IPS-18a (cell line): Measurements from ENCODE around the gene RPRD1B.
A peak's percentile ranks its signal among the peaks of the same experiment; 100 is the strongest.

ENCODE experiments used
- H3K27ac ChIP-seq: one replicate; pipeline ENCODE4 v1.5.1; 2013; ENCODE audit warnings: low read length
- H3K27me3 ChIP-seq: one replicate; pipeline ENCODE4 v1.6.1; 2013; ENCODE audit warnings: mild to moderate bottlenecking, low read length; ENCODE audit not compliant: control insufficient read depth, insufficient read depth
- H3K36me3 ChIP-seq: one replicate; pipeline ENCODE4 v1.6.1; 2013; ENCODE audit warnings: low read depth, low read length; ENCODE audit not compliant: control insufficient read depth
- H3K4me1 ChIP-seq: one replicate; pipeline ENCODE4 v1.6.1; 2013; ENCODE audit warnings: low read depth, low read length; ENCODE audit not compliant: control insufficient read depth
- H3K4me3 ChIP-seq: one replicate; pipeline ENCODE4 v1.5.1; 2013; ENCODE audit warnings: low read length
- H3K9ac ChIP-seq: one replicate; pipeline ENCODE4 v1.6.1; 2013; ENCODE audit warnings: mild to moderate bottlenecking, low read length, moderate library complexity
- H3K9me3 ChIP-seq: one replicate; pipeline ENCODE4 v1.6.1; 2013; ENCODE audit warnings: low read depth, low read length; ENCODE audit not compliant: control insufficient read depth

Gene RPRD1B

GRCh38 chr20:38033330-38034107, at the start of gene RPRD1B, which contains the start of gene TTI1:
Gene RPRD1B, plus strand, starts transcription at chr20:38033746. Its CDS starts 202 bp downstream, at chr20:38033948.
Gene TTI1, minus strand, starts transcription at chr20:38033456. Its CDS starts 19,640 bp downstream, at chr20:38013816.
- H3K27me3 ChIP-seq, result no peaks in the 10 kb centered on the region
- peak within 1 kb of the TSS; percentile 93 for H3K9ac ChIP-seq
- peak within 1 kb of the TSS; percentile 92 for H3K27ac ChIP-seq
- H3K36me3 ChIP-seq, result peaks cover 14% of the 10 kb centered on the region
- H3K4me1 ChIP-seq, result peaks cover 16% of the 10 kb centered on the region
- H3K9me3 ChIP-seq, result no peaks in the 10 kb centered on the region
- peak within 1 kb of the TSS; percentile 85 for H3K4me3 ChIP-seq

- peaks cover 13% of the 10 kb centered on the region for H3K36me3 ChIP-seq
- no peak overlapping the region for H3K27ac ChIP-seq
- H3K4me3 ChIP-seq, result no peak overlapping the region
- H3K9ac ChIP-seq, result no peak overlapping the region
- H3K9me3 ChIP-seq, result no peaks in the 10 kb centered on the region
- no peaks in the 10 kb centered on the region for H3K27me3 ChIP-seq
- H3K4me1 ChIP-seq, result no peaks in the 10 kb centered on the region
Observed at GRCh38 chr20:37984018-37984785, 49.3 kb upstream of the RPRD1B start.

GRCh38 chr20:37986044-37986858, 47.3 kb upstream of the RPRD1B start:
- Histone ChIP-seq H3K4me1 (no peaks in the 10 kb centered on the region), H3K4me3 (no peak overlapping the region), H3K9me3 (no peaks in the 10 kb centered on the region), H3K27me3 (no peaks in the 10 kb centered on the region), H3K9ac (no peak overlapping the region), H3K36me3 (peaks cover 29% of the 10 kb centered on the region), H3K27ac (no peak overlapping the region)

- no peaks in the 10 kb centered on the region for H3K27me3 ChIP-seq
- no peaks in the 10 kb centered on the region for H3K9me3 ChIP-seq
- H3K27ac ChIP-seq, result no peak overlapping the region
- H3K4me1 ChIP-seq, result no peaks in the 10 kb centered on the region
- H3K4me3 ChIP-seq, result no peak overlapping the region
- H3K9ac ChIP-seq, result no peak overlapping the region
- H3K36me3 ChIP-seq, result peaks cover 29% of the 10 kb centered on the region
Observed at GRCh38 chr20:37986873-37987601, 46.5 kb upstream of the RPRD1B start.

GRCh38 chr20:37987602-37988290, 45.8 kb upstream of the RPRD1B start:
- peaks cover 29% of the 10 kb centered on the region for H3K36me3 ChIP-seq
- no peak overlapping the region for H3K9ac ChIP-seq
- no peak overlapping the region for H3K27ac ChIP-seq

GRCh38 chr20:37988306-37988954, 45.1 kb upstream of the RPRD1B start:
- Histone ChIP-seq H3K4me1 (peaks cover 4% of the 10 kb centered on the region), H3K36me3 (peaks cover 29% of the 10 kb centered on the region), H3K4me3 (no peak overlapping the region), H3K9ac (no peak overlapping the region), H3K27me3 (no peaks in the 10 kb centered on the region), H3K9me3 (no peaks in the 10 kb centered on the region), H3K27ac (no peak overlapping the region)

More at GRCh38 chr20:37987602-37988290, 45.8 kb upstream of the RPRD1B start:
- Histone ChIP-seq H3K4me1 (peaks cover 2% of the 10 kb centered on the region), H3K27me3 (no peaks in the 10 kb centered on the region), H3K4me3 (no peak overlapping the region), H3K9me3 (no peaks in the 10 kb centered on the region)

GRCh38 chr20:37989601-37990295, 43.8 kb upstream of the RPRD1B start:
- Histone ChIP-seq H3K9me3 (no peaks in the 10 kb centered on the region), H3K36me3 (peaks cover 32% of the 10 kb centered on the region), H3K4me3 (no peak overlapping the region), H3K4me1 (peaks cover 4% of the 10 kb centered on the region), H3K27me3 (no peaks in the 10 kb centered on the region), H3K27ac (no peak overlapping the region), H3K9ac (no peak overlapping the region)

- H3K36me3 ChIP-seq, result peaks cover 41% of the 10 kb centered on the region
- no peak overlapping the region for H3K9ac ChIP-seq
Observed at GRCh38 chr20:37990571-37991151, 42.9 kb upstream of the RPRD1B start.

GRCh38 chr20:37991157-37991866, 42.2 kb upstream of the RPRD1B start:
- Histone ChIP-seq H3K4me3 (no peak overlapping the region), H3K27ac (no peak overlapping the region), H3K36me3 (peaks cover 48% of the 10 kb centered on the region), H3K9ac (no peak overlapping the region), H3K4me1 (peaks cover 4% of the 10 kb centered on the region), H3K27me3 (no peaks in the 10 kb centered on the region), H3K9me3 (no peaks in the 10 kb centered on the region)

More at GRCh38 chr20:37990571-37991151, 42.9 kb upstream of the RPRD1B start:
- H3K9me3 ChIP-seq, result no peaks in the 10 kb centered on the region
- peaks cover 4% of the 10 kb centered on the region for H3K4me1 ChIP-seq
- H3K27me3 ChIP-seq, result no peaks in the 10 kb centered on the region
- H3K27ac ChIP-seq, result no peak overlapping the region
- H3K4me3 ChIP-seq, result no peak overlapping the region
